Measurements from ENCODE around the gene MIF4GD.
A peak's percentile ranks its signal among the peaks of the same experiment; 100 is the strongest.
"Not testable (repeated sequence)": the region's sequence is repeated elsewhere in the genome, so short reads cannot be mapped to it uniquely, and the experiment has no call there.

The MIF4GD gene, protein sequence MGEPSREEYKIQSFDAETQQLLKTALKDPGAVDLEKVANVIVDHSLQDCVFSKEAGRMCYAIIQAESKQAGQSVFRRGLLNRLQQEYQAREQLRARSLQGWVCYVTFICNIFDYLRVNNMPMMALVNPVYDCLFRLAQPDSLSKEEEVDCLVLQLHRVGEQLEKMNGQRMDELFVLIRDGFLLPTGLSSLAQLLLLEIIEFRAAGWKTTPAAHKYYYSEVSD
- 30.0 to 43.4 (median 35.2) reads per million in 4 experiments for total RNA-seq

DNA sequence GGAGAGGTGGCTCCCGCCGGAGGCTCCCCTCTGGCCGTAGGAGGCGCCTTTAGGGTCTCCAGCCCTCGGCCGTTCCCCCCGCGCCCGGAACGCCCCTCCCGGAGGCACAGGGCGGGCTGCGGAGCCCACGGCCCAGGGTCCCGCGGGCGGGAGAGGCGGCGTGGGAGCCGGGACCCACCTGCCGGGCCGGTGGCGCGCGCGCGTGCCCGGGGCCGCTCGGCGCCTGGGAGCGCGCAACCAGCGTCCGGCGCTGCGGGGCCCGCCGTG is at the start of gene MIF4GD:
Gene MIF4GD, minus strand, starts transcription at position 266 of the 267 bp plus-strand sequence. CDS start 1,036 bp downstream, outside the sequence.
- DNase-seq = no peak

DNA sequence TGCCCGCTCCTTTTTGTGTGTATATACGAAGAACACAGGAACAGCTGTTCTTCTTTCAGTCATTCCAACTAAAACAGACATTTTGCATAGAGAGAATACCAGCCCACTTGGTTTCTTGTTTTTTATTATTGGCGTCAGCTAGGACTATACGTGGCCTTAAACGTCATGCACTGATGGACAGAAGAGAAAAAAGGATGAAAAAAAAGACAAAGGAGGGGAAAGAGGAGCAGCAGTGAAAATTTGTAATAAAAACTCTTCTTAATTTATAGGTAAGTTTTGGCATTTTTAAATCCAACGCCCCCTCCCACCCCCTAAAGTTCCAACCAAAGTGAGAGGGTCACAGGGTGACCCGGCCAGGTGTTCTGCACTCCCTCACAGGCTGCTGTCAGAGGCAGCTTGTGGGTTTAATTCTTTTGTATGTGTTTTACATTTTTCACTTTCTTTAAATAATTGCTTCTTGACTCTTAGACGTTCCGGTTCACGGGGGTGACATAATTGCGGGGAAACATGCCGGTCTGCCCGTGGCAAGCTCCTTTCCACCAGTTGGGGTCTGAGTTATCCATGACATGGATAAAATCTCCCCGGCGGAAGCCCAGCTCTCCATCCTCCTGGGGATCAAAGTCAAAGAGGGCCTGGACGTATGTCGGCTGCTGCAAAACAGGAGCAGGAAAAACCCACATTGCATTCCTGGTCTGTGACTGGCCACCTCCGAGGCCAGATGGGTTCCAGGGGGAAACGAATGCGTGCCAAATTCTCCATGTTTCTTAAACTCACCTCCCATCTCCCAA is 49.1 kb upstream of the MIF4GD start:
- no peak for DNase-seq

DNA sequence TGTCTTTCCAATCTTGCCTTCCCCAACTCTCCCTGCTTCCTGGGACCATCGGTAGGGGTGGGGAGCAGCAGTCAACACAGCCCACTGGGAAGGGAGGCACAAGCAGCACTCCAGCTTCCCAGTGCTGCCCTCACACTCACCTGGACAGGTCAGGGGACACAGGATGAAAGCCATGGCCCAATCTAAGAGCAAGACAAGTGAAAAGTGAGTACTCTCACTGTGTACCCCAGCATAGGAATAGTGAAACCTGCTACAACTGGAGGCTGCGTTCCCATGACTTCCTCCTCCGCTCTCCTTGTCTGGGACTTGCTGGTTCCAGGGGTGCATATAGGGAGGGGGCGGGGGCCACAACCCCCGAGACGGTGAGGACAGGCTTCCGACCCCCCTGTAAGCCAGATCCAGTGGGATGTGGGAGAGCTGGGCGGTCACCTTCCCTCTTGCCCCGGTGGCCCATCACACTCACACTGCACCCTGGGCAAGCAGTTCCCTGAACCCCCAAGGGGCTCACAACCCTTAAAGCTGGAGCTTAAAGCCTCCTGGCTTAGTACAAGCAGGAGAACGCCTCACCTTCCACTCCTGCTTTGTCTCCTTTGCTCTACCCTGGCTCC is 47.7 kb upstream of the MIF4GD start:
- no peak for DNase-seq

DNA sequence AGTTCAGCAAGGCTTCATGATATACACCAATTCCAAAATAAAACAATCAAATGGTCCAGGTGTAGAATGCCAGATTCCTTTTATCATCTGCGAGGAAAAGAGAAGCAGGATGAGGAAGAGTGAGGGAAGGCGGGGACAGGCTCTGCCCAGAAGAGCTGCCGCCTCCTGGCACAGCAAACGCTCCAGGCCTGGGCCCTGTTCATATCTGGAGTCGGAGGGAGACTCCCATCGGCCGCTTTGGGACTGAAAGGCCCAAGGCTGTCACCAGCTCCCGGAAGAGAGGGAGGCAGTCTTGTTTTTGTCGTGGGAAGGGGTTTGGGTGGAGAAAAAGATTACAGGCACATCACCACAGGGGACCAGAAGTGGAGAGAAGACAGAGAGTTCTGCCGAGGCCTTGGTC is 47.2 kb upstream of the MIF4GD start:
- no peak for DNase-seq

DNA sequence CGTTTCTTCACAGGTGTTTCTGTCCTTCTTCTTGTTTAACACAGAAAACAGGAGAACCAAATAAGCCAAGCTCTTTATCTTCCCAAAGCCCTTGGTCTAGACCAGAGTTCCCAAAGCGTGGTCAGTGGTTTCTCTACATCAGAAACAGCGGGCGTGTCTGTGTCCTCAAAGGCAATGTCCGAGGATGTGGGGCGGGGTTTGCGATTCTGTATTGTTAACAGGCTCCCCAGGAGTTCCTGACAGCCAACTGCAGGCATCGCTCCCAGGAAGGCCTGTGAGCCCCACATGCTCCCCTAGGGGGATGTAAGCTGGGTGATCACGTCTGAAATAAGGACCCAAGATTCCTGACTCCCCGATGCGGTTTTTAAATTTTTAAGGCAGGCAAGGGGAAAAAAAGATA is 46.6 kb upstream of the MIF4GD start:
- no peak for DNase-seq

DNA sequence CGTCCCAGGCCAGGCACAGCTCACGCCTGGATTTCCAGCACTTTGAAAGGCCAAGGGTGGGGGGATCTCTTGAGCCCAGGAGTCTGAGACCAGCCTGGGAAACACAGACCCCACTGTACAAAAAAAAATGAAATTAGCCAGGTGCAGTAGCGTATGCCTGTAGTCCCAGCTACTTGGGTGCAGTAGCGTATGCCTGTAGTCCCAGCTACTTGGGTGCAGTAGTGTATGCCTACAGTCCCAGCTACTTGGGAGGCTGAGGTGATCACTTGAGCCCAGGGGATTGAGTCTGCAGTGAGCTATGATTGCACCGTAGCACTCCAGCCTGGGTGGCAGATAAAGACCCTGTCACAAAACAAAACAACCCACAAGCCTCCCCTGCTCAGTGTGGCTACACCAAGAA is 45.2 kb upstream of the MIF4GD start:
- no peak for DNase-seq

DNA sequence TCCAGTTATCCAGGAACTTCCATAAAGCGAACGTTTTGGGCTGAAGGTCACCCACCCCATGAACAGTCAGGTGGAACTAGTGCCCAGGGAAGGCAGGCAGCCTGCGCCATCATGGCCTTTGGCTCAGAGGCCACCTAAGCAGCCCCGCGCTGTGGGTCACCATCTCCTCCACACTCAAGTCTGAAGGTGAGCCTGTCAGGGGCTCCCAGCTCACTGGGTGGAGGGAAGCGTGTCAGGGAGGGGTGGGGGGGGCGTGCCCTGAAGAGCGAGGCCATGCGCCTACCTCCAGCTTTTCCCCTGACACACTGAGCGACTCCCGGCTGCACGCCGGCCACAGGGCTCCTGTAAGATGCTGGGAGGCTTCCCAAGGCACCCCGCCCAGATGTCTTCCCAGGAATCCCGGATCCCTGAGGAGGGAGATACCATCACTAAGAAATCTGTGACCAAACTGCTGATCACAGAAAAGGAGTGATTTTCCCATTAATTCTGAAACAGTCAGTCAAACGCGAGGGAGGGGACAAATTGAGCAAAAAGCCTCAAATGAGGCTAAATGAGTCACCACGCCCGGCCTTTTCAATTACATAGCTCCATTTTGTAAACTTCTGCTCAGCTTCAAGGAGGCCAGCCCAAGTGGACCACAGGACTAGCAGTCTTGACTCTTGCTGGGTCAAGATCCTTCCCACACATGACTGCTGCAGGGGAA is 44.7 kb upstream of the MIF4GD start:
- DNase-seq = no peak

DNA sequence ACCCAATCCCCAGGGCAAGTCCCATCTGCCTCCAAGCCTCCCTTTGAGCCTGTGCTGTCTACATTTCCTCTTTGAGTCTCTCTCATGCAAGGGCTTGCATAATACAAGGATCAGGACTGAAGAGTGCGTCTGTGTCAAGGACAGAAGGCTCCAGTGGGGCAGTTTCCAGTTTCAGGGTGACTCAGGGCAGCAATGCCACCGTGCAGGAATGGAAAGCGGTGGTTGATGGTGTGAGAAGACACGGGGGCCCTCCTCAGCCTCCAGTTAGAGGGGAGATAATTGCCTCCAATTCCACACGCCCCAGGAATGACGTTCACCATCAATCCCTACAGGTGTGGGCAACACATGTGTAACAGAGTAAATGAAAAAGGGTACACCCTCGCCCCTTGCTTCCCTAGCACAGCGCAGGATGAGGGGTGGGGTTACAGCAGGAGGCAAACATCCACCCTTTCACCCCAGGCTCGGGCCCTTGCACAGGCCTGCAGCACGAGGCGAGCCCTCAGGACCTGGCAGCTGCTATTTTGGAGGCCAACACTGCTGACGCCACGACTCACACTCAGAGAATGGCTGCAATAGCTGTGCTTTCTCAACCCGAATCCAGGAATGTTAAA is 43.0 kb upstream of the MIF4GD start:
- DNase-seq = no peak

DNA sequence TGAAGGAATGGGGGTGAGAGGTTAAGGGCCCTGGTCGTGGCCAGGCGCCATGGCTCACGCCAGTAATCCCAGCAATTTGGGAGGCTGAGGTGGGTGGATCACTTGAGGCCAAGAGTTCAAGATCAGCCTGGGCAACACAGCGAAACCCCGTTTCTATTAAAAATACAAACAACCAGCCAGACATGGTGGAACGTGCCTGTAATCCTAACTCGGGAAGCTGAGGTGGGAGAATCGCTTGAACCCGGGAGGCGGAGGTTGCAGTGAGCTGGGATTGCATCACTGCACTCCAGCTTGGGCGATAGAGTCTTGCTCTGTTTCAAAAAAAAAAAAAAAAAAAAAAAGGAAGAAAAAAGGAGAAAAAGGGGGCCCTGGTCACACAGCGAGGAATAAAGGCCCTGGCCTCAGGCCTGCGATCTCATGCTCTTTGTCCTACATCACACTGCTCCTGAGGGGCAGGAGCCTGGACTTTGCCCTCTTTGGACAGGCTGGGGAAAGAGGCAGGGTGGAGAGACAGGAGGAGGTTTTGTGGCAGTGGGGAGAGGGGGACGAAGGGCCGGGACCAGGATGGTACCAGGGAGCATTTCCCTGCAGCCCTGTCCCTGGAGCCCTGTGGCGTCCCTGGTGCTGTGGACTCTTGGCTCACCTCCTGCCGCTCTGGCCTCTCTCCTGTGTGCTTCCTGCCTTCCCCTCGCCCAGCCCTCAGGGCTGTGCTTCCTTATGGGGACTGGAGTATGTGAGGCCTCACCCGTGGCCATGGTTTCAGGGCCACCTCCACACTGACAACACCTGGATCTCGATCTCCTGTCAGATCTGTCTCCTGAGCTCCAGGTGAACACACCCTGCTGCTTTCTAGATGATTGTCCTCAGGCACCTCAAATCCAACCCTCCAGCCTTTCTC is 38.0 kb upstream of the MIF4GD start:
- no peak for DNase-seq

DNA sequence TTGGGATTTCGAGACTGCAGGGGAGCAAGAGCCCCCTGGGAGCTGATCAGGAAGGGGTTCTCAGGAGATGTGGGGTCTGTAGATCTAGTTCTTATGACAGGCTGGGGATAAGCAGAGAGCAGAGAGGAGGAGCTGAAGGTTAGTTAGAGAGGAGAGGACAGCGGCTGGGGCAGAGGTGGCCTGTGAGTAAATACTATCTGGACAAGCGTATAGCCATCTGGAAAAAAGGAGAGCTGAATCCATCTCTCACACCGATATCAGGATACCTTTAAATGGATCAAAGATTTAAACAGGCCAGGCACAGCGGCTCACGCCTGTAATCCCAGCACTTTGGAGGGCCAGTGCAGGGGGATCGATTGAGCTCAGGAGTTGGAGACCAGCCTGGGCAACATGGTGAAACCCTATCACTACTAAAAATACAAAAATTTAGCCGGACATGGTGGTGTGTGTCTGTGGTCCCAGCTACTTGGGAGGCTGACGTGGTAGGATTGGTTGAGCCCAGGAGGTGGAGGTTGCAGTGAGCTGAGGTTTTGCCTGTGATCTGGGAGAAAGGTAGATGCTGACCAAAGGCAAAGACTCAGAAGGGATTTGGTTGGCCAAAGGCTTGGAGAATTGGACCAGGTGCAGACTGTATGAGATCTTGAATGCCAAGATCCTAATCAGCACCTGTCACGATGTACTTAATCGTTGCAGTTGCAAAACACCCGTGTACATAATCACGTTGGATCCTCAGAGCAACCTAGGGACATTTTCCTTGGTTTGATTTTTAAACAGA is 37.1 kb upstream of the MIF4GD start:
- no peak for DNase-seq

DNA sequence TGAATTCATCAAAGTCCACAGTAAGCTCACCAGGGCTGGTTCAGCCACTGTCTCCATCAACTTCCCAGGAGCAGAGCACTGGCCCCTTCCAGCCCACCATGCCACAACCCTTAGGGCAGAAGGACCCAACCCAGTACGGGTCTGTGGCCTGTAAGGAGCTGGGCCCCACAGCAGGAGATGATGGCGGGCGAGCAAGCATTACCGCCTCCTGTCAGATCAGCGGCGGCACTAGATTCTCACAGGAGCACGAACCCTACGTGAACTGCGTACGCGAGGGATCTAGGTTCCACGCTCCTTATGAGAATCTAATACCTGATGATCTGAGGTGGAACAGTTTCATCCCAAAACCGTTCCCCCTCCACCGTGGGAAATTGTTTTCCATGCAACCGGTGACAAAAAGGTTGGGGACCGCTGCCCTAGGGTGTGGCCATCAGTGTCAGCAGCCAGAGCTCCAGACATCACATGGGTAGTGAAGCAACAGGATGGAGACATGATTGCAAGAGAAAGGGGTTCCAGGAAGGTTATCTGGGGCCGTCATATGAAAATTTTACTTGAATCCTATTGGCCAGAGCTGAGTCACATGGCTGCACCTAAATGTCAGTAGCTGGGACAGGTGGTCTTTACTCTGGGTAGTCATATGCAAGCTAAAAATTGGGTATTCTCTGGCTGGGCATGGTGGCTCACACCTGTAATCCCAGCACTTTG is 30.6 kb upstream of the MIF4GD start:
- DNase-seq = no peak

DNA sequence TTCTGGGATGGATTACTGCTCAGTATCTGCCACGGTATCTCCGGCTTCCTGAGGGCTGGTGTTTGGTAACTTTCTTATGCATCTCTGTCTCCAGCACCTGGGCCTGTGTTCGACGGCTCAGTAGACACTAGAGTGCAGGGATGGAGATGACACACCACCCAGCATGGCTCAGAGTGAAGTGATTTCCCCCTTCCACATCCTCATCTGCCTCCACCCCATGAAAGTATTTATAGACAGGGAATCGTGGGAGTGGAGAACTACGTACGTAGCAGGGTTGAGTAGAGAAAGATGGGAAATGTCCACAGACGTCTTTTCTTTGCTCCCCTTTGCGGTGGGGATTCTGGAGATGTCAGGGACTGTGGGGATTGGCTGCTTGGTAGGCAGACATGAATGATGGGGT is 30.0 kb upstream of the MIF4GD start:
- DNase-seq = no peak

DNA sequence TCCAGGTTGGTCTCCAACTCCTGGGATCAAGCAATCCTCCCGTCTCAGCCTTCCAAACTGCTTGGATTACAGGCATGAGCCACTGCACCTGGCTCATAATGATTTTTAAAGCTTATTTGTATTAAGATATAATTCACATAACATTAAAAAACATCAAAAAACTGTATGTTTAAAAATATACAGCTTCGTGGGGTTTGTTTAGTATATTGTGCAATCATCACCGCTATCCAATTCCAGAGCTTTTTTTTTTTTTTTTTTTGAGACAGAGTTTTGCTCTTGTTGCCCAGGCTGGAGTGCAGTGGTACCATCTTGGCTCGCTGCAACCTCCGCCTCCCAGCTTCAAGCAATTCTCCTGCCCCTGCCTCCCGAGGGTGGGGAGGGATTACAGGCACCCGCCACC is 29.2 kb upstream of the MIF4GD start:
- DNase-seq = no peak

DNA sequence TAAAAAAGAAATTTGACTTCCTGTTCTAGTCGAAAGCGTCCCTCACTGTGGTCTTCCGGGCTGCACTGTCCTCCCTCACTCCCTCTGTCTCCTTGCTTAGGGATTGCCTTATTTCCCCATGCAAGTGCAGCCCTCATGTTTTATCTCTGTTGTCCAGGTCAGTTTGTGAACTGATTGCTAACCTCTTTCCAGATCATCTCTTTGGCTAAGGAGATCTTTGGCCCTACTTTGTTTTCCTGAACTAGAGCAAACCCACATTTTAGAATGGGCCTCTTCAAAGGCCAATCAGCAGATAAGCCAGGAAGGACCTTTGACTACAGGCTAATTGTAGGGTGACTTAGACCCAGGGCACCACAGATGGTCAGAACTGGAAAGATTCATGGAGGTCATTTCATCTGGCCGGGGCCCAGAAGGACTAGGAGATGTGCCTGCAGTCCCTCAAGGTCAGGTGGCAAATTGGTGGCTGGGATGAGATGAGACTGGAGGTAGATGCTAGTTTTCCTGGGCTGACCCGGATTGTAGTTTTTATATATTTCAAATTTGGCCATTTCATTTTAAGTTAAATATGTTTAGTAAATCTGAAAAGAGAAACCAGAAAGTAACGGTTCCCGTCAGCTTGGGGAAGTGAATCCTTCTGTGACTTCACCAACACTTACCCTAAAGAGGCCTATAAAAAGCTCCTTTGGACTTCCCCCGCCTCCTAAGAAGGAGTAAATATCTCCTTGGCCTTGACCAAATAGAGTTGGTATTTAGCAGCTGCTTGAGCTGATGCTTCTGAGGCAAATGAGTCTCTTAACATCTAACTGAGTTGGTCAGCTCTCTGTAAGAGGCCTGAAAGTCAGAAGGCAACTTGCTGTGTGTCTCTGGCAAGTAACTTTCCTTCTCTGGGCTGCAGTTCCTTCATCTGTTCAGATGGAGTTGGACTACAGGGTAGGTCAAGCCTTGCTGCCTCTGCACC is 24.4 kb upstream of the MIF4GD start:
- DNase-seq = no peak

DNA sequence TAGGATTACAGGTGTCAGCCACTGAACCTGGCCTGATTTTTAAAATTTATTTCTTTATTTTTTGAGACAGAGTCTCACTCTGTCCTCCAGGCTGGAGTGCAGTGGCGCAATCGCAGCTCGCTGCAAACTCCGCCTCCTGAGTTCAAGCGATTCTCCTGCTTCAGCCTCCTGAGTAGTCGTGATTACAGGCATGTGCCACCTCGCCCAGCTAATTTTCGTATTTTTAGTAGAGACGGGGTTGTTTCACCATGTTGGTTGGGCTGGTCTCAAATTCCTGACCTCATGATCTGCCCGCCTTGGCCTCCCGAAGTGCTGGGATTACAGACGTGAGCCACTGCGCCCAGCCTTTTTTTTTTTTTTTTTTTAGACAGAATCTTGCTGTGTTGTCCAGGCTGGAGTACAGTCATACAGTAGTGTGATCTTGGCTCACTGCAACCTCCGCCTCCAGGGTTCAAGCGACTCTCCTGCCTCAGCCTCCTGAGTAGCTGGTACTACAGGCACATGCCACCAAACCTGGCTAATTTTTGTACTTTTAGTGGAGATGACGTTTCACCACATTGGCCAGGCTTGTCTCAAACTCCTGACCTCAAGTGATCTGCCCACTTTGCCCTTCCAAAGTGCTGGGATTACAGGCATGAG is 21.9 kb upstream of the MIF4GD start:
- not testable (repeated sequence) for DNase-seq

DNA sequence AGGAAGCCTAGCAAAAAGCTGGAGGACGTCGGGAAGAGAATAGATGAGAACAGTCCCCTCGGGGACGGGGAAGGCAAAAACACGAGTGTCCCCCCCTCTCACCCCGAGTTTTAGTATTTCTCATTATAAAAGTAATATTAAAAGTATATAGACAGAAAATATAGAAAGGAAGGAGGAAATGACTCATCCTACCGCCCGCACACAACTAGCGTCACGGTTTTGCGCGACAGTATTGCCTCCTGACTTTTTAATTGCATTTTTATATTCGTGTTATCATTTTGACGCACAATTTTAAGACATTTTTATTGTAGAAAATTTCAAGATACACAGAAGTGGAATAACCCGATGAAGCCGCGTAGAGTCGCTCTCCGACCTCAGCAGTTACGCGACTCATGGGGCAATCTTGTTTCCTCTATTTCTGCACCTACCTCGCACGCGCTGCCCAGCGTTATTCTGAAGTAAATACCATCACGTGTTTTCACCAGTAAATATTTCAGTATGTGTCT is 18.9 kb upstream of the MIF4GD start:
- DNase-seq = peak; percentile 56

DNA sequence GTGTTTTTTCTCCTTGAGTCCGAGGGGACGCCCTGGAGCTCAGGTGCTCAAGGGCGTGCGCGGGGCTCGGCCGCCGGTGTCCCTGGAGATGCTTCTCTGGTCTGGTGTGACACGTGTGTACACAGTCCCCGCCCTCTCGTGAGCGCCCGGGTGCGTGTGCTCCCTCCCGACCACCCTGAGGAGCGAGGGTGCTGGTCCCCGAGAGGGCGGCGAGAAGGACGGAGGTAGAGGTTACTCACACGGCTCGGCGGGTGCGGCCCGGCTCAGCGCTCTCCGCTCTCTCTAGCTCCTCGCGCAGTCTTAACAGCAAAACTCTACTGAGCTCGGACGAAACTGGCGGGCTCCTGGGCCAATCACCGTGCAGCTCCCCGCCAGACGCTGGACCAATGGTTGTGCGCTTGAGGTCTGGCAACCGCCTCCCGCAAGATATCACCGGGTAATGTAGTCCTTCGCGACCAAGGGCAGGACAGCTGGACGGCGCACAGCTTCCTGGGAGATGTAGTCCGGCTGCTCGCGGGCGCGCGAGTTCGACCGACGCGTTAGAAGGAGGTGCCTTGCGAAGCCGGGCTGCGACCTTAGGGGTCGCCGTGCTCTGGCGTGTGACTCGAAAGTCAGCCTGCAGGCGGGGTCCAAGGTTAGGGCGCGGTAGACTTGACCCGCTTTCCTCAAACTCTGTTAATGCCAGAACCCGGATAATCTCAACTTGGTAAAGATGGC is 18.2 kb upstream of the MIF4GD start, which contains the start of gene SLC25A19:
Gene SLC25A19, minus strand, starts transcription at position 319 of the 717 bp plus-strand sequence. CDS start 2,669 bp downstream, outside the sequence.
- DNase-seq = peak; percentile 94

DNA sequence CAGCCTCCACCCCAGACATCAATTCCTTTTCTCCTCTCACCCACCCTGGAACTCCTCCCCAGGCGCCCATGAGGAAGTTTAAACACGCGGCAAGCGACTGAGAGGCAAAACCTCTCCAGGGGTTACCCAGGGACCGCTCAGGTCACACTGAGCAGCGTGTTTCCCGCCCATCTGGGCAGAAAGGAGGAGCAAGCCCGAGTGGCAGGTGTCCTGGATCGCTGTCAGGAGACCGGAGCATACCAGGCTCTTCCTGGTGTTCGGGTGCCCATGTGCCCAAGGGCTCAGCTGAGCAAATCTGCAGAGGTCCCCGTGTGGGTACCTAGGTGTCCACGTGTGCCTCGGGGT is 17.7 kb upstream of the MIF4GD start:
- peak; percentile 48 for DNase-seq

Data from effector CD8-positive, alpha-beta T cell (primary cell).